Mesenchymal stem cell (in vitro differentiated cells and primary cell): ENCODE results near the gene ATCAY.

ENCODE experiments used
- DNase-seq: peaks from one replicate; pipeline ENCODE4 v3.0.0-alpha.2; 2013
- H2AFZ ChIP-seq: one replicate; pipeline ENCODE4 v1.6.1; 2013; ENCODE audit warnings: low read depth, mild to moderate bottlenecking, control low read depth, inconsistent platforms, low read length, moderate library complexity
- H2AK5ac ChIP-seq: 2 replicates; pipeline ENCODE4 v1.6.1; 2013; ENCODE audit warnings: low read length, moderate library complexity, mild to moderate bottlenecking, inconsistent platforms; ENCODE audit not compliant: severe bottlenecking
- H2BK120ac ChIP-seq: one replicate; pipeline ENCODE4 v1.6.1; 2013; ENCODE audit warnings: low read depth, mild to moderate bottlenecking, inconsistent platforms, low read length, moderate library complexity
- H2BK12ac ChIP-seq, 2 experiments: one replicate each; pipeline ENCODE4 v1.6.1; 2013; ENCODE audit warnings: inconsistent platforms in 2 of 2, low read length in 2 of 2, mild to moderate bottlenecking in 2 of 2, moderate library complexity in 2 of 2, control low read depth in 1 of 2
- H2BK15ac ChIP-seq: one replicate; pipeline ENCODE4 v1.6.1; 2013; ENCODE audit warnings: mild to moderate bottlenecking, low read depth, inconsistent platforms; ENCODE audit not compliant: poor library complexity, severe bottlenecking
- H2BK5ac ChIP-seq: 2 replicates; pipeline ENCODE4 v1.6.1; 2013; ENCODE audit warnings: low read depth, mild to moderate bottlenecking, low read length, control low read depth, inconsistent platforms; ENCODE audit not compliant: poor library complexity, severe bottlenecking
- H3K14ac ChIP-seq, 2 experiments: one replicate each; pipeline ENCODE4 v1.6.1; 2013; ENCODE audit warnings: inconsistent platforms in 2 of 2, low read length in 2 of 2, control low read depth in 1 of 2, mild to moderate bottlenecking in 1 of 2, moderate library complexity in 1 of 2
- H3K18ac ChIP-seq, 2 experiments: one replicate each; pipeline ENCODE4 v1.6.1; 2013; ENCODE audit warnings: inconsistent platforms in 2 of 2, low read length in 2 of 2, control low read depth in 1 of 2, low read depth in 1 of 2, mild to moderate bottlenecking in 1 of 2
- H3K23ac ChIP-seq, 2 experiments: one replicate each; pipeline ENCODE4 v1.6.1; 2013; ENCODE audit warnings: inconsistent platforms in 2 of 2, low read length in 2 of 2, mild to moderate bottlenecking in 2 of 2, moderate library complexity in 2 of 2, control low read depth in 1 of 2
- H3K27ac ChIP-seq: 2 replicates; pipeline ENCODE4 v1.5.1; 2013; ENCODE audit warnings: mild to moderate bottlenecking, moderate library complexity, low read length, control low read depth, inconsistent platforms; ENCODE audit not compliant: poor library complexity, severe bottlenecking
- H3K27me3 ChIP-seq, 2 experiments: 2 replicates each; pipeline versions ENCODE4 v1.6.1 to v1.7.0; 2013; ENCODE audit warnings: low read length in 2 of 2, mild to moderate bottlenecking in 2 of 2, moderate library complexity in 2 of 2, control low read depth in 1 of 2, inconsistent platforms in 1 of 2; ENCODE audit not compliant: control insufficient read depth in 1 of 2, insufficient read depth in 1 of 2
- H3K36me3 ChIP-seq, 2 experiments: 2 replicates each; pipeline versions ENCODE4 v1.6.1 to v1.7.0; 2013; ENCODE audit warnings: low read length in 2 of 2, control low read depth in 1 of 2, inconsistent platforms in 1 of 2, low read depth in 1 of 2, mild to moderate bottlenecking in 1 of 2; ENCODE audit not compliant: insufficient read depth in 2 of 2, control insufficient read depth in 1 of 2
- H3K4ac ChIP-seq, 2 experiments: one replicate each; pipeline ENCODE4 v1.6.1; 2013; ENCODE audit warnings: inconsistent platforms in 2 of 2, low read length in 2 of 2, mild to moderate bottlenecking in 2 of 2, moderate library complexity in 2 of 2, control low read depth in 1 of 2, low read depth in 1 of 2
- H3K4me1 ChIP-seq: 2 replicates; pipeline ENCODE4 v1.6.1; 2013; ENCODE audit warnings: low read depth, low read length, control low read depth; ENCODE audit not compliant: control insufficient read depth, insufficient read depth
- H3K4me2 ChIP-seq: 2 replicates; pipeline ENCODE4 v1.6.1; 2013; ENCODE audit warnings: low read length, mild to moderate bottlenecking, inconsistent platforms; ENCODE audit not compliant: poor library complexity, severe bottlenecking
- H3K4me3 ChIP-seq, 2 experiments: 2 replicates each; pipeline versions ENCODE4 v1.5.1 to v1.7.0; 2013; ENCODE audit warnings: low read length in 2 of 2, mild to moderate bottlenecking in 2 of 2, control low read depth in 1 of 2, low read depth in 1 of 2; ENCODE audit not compliant: insufficient read depth in 1 of 2
- H3K79me1 ChIP-seq: replicated peaks from 2 replicates; pipeline ENCODE4 v1.6.1; 2013; ENCODE audit warnings: mild to moderate bottlenecking, control low read depth, low read length, inconsistent platforms; ENCODE audit not compliant: poor library complexity, severe bottlenecking
- H3K9ac ChIP-seq: 2 replicates; pipeline ENCODE4 v1.7.0; 2013; ENCODE audit warnings: mild to moderate bottlenecking, low read length, moderate library complexity
- H3K9me3 ChIP-seq: 2 replicates; pipeline ENCODE4 v1.7.0; 2013; ENCODE audit warnings: mild to moderate bottlenecking, low read length; ENCODE audit not compliant: control insufficient read depth
- H4K8ac ChIP-seq: one replicate; pipeline ENCODE4 v1.6.1; 2013; ENCODE audit warnings: inconsistent platforms, mild to moderate bottlenecking, low read length, moderate library complexity
- H4K91ac ChIP-seq: one replicate; pipeline ENCODE4 v1.6.1; 2013; ENCODE audit warnings: mild to moderate bottlenecking, low read length, inconsistent platforms
- WGBS: methylation state at CpG from one replicate; pipeline ENCODE4 v1.1.7; 2013; ENCODE audit warnings: mixed read lengths; 5-methylcytosine and 5-hydroxymethylcytosine counted together

ATCAY gene

DNA sequence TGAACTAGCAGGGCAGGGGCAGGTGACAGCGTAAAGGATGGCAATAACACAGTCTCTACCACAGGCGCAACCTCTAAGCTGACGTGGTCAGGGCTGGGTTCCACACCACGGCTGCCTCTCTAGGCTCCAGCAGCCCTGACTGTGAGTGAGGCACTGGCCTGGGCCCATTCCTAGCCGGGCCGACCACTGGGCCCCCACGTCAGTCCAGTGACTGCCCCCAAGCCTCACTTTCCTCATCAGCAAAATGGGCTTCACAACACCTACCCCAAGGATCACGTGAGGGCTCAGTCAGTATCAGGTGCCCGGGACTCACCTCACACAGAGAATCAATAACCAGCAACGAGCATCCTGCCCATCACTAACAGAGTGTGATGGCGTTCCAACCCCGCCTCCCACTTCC is 16.8 kb upstream of the ATCAY start:
- Histone ChIP-seq H3K9me3 (no peaks in the 10 kb centered on the region), H3K4me3 (no peak overlapping the region), H3K9ac (no peak overlapping the region), H3K27me3 (peaks cover 69 to 83% of the 10 kb centered on the region in 2 experiments), H3K4me1 (peaks cover under 1% of the 10 kb centered on the region), H3K18ac (no peak overlapping the region), H2BK120ac (no peak overlapping the region), H3K36me3 (no peaks in the 10 kb centered on the region), H3K23ac (no peak overlapping the region), H4K91ac (peak overlapping the region; percentile 65), H2AFZ (no peak overlapping the region), H4K8ac (no peak overlapping the region), H3K14ac (no peak overlapping the region), H2BK12ac (no peak overlapping the region), H2BK15ac (no peak overlapping the region), H2BK5ac (no peak overlapping the region), H3K4ac (no peak overlapping the region), H3K79me1 (no peaks in the 10 kb centered on the region), H2AK5ac (no peak overlapping the region), H3K27ac (no peak overlapping the region), H3K4me2 (no peak overlapping the region)
- 88% methylated on average over 9 of the region's 12 CpGs for WGBS
- DNase-seq: no peak

DNA sequence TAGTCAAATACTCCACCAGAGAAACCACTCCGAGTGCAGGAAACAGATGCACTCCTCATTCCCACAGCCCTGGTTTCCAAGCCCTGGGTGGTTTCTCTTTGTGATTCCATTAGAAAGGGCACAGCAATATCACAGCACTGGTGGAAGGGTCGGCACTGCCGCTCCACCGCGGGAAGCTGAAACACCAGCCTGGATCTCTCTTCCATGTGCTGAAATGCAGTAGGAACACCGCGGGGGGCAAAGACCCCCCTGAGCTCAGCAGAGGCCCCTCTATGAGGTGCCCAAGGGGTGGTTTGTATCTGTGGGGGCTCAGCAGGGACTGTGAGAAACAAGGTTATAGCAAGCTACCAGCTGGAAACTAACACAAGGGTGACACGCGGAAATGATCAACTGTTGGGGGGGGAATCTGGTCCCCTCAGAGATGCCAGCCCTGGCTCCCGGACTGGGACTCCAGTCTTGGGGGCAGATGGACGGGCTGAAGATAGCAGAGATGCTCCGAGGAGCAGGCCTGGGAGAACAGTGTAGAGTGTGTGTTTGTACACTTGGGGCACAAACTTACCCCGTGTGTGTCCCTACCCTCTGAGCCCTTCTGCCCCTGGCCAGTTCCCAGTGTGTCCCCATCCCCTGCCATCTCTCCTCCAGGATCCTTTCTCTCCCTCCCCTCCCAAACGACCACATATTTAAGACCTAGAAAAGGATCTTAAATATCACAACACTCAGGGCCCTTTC is 13.4 kb upstream of the ATCAY start:
- H3K14ac ChIP-seq: no peak overlapping the region
- H3K4me2 ChIP-seq: no peak overlapping the region
- H2AFZ ChIP-seq: no peak overlapping the region
- no peaks in the 10 kb centered on the region for H3K36me3 ChIP-seq
- H3K4me1 ChIP-seq: peaks cover 5% of the 10 kb centered on the region
- H2AK5ac ChIP-seq: no peak overlapping the region
- H2BK12ac ChIP-seq: no peak overlapping the region
- H3K4me3 ChIP-seq: no peak overlapping the region
- no peak overlapping the region for H3K27ac ChIP-seq
- H3K4ac ChIP-seq: no peak overlapping the region
- 82% methylated on average over 13 of the region's 14 CpGs for WGBS
- H3K9me3 ChIP-seq: peaks cover 3% of the 10 kb centered on the region
- no peak overlapping the region for H3K18ac ChIP-seq
- no peak overlapping the region for H3K23ac ChIP-seq
- H3K79me1 ChIP-seq: no peaks in the 10 kb centered on the region
- no peak overlapping the region for H2BK15ac ChIP-seq
- H2BK5ac ChIP-seq: no peak overlapping the region
- no peak overlapping the region for H3K9ac ChIP-seq
- no peak overlapping the region for H4K8ac ChIP-seq
- H2BK120ac ChIP-seq: no peak overlapping the region
- H4K91ac ChIP-seq: no peak overlapping the region
- peaks cover 71 to 81% of the 10 kb centered on the region in 2 experiments for H3K27me3 ChIP-seq
- DNase-seq: no peak

DNA sequence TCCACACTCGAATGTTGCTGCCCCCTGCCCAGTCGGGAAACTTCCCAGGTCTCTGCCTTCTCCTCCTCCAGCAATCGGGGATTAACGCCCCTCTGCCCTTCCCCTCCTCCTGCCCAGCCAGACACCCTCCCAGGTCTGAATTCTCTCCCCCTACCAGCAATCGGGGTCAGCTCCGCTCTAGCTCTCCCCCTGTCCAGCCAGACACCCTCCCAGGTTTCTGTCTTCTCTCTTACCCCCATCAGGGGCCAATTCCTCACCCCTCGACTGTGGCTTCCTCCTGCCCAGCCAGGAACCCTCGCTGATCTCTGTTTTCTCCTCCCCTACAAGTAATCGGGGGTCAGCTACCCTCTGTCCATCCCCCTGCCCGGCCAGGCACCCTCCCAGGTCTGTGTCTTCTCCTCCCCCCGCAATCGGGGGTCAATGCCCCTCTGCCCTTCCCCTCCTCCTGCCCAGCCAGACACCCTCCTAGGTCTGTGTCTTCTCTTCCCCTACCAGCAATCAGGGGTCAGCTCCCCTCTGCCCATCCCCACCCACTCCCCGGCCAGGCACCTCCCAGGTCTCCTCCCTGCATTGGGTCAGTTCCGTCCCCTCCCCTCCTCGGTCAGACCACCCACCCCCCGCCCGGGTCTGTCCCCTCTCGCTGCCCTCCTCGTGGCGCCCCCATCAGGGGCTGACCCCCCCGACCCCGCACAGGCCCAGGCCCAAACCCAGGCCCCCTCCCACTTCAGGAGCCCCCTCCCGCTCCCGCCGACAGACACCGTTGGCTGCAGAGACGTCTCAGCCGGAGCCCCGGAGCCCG is 12.3 kb upstream of the ATCAY start:
- Histone ChIP-seq H3K4me2 (no peak overlapping the region), H3K79me1 (no peaks in the 10 kb centered on the region), H2BK120ac (no peak overlapping the region), H3K9ac (no peak overlapping the region), H3K9me3 (peaks cover 3% of the 10 kb centered on the region), H2BK15ac (no peak overlapping the region), H4K8ac (no peak overlapping the region), H3K27ac (no peak overlapping the region), H3K18ac (no peak overlapping the region), H2AFZ (no peak overlapping the region), H3K4me1 (peaks cover 5% of the 10 kb centered on the region), H4K91ac (peak overlapping the region; percentile 12), H2BK12ac (no peak overlapping the region), H3K14ac (no peak overlapping the region), H3K23ac (no peak overlapping the region), H3K4ac (no peak overlapping the region), H2AK5ac (no peak overlapping the region), H3K36me3 (no peaks in the 10 kb centered on the region), H3K4me3 (no peak overlapping the region), H3K27me3 (peaks cover 63 to 71% of the 10 kb centered on the region in 2 experiments), H2BK5ac (no peak overlapping the region)
- no peak for DNase-seq
- 21% methylated on average over 23 of the region's 30 CpGs for WGBS

DNA sequence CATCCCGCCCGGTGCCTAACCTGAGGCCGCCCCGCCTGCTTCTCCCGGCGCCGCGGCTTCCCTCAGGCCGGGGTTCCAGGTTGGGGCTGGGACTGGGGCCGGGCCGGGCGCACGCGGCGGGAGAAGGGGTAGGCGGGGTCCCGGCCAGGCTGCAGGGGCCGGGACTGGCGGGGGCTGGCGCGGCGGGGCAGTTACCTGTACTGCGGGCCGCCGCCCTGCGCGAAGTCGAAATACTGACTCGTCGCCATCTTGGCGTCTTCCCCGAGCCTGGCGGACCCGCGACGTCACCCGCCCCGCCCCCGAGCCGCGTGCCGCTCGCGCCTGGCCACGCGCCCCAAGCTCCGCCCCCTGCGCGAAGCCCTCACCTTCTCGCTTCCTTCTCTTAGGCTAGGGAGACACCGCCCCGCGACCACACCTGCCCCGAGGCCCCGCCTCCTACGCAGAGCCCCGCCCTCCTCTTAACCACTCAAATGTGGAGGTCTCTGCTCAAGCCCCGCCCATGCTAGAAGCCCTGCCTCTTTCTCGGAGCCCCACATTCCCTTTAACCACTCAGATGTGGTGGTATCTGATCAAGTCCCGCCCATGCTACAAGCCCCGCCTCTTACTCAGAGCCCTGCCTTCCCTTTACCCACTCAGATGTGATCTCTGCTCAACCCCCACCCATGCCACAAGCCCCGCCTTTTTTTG is 11.6 kb upstream of the ATCAY start, which contains the start of gene ZFR2:
Gene ZFR2 (minus strand): TSS at position 269 of the 687 bp plus-strand sequence. CDS start 21 bp downstream, at position 248.
- Histone ChIP-seq H3K14ac (no peak within 1 kb of the TSS), H3K27me3 (peaks cover 55 to 66% of the 10 kb centered on the region in 2 experiments)

More for the DNA sequence above, 11.6 kb upstream of the ATCAY start, which contains the start of gene ZFR2:
- Histone ChIP-seq H3K79me1 (no peaks in the 10 kb centered on the region), H3K9me3 (peaks cover 3% of the 10 kb centered on the region), H3K23ac (no peak within 1 kb of the TSS), H2BK120ac (no peak within 1 kb of the TSS), H2AFZ (no peak within 1 kb of the TSS), H4K91ac (peak within 1 kb of the TSS; percentile 12), H4K8ac (no peak within 1 kb of the TSS), H2AK5ac (no peak within 1 kb of the TSS), H3K9ac (no peak within 1 kb of the TSS), H3K36me3 (no peaks in the 10 kb centered on the region), H3K4me1 (peaks cover 5% of the 10 kb centered on the region), H2BK15ac (no peak within 1 kb of the TSS), H2BK5ac (no peak within 1 kb of the TSS), H3K27ac (no peak within 1 kb of the TSS), H2BK12ac (no peak within 1 kb of the TSS), H3K4me3 (peak within 1 kb of the TSS in 1 of 2 experiments; percentile 16), H3K18ac (no peak within 1 kb of the TSS), H3K4me2 (no peak within 1 kb of the TSS), H3K4ac (no peak within 1 kb of the TSS)
- WGBS: 15% methylated on average over 41 of the region's 62 CpGs
- no peak for DNase-seq
